H1 (cell line): ENCODE data around the gene ARHGEF4. TPM values are rescaled to one million over a fixed set of nuclear protein-coding genes. Genes with fewer than 3 reads are reported as not detected.
A peak's percentile ranks its signal among the peaks of the same experiment; 100 is the strongest.

Experiments used
- CTCF ChIA-PET: fragments of 300-600 bp; sonication (Branson Sonifier 250); formaldehyde crosslinking; loops from one replicate; lab custom pipeline; 2021; ENCODE audit not compliant: partially characterized antibody; lab: Charles Lee
- POLR2A ChIA-PET: fragments of 300-600 bp; sonication (Branson Sonifier 250); formaldehyde crosslinking; loops from one replicate; lab custom pipeline; 2021; ENCODE audit warnings: inconsistent platforms; ENCODE audit not compliant: partially characterized antibody; lab: Charles Lee
- DNase-seq, 2 experiments: peaks; one replicate each; pipeline versions ENCODE4 v3.0.0 to v3.0.0-alpha.2; 2010 to 2022; ENCODE audit warnings: low spot score in 2 of 2, low read depth in 1 of 2, mixed read lengths in 1 of 2
- FAIRE-seq: peaks from 2 replicates; lab custom pipeline; 2011; peaks lifted over from hg19 to GRCh38; lab: Jason Lieb, UNC
- H2AFZ ChIP-seq: 2 replicates; pipeline ENCODE4 v1.8.1; 2012; ENCODE audit warnings: low read length, inconsistent platforms
- H2AK5ac ChIP-seq: 2 replicates; pipeline ENCODE4 v1.6.1; 2013; ENCODE audit warnings: low read depth, low read length
- H2BK120ac ChIP-seq: replicated peaks from 2 replicates; pipeline ENCODE3; 2013; ENCODE audit warnings: low read depth, low read length, inconsistent platforms
- H2BK12ac ChIP-seq: 2 replicates; pipeline ENCODE4 v1.6.1; 2013; ENCODE audit warnings: low read depth, low read length
- H2BK15ac ChIP-seq: 2 replicates; pipeline ENCODE4 v1.6.1; 2013; ENCODE audit warnings: low read length
- H2BK20ac ChIP-seq: 2 replicates; pipeline ENCODE4 v1.6.1; 2013; ENCODE audit warnings: low read length
- H2BK5ac ChIP-seq: 2 replicates; pipeline ENCODE4 v1.6.1; 2013; ENCODE audit warnings: low read depth, low read length
- H3K14ac ChIP-seq: 2 replicates; pipeline ENCODE4 v1.6.1; 2013; ENCODE audit warnings: inconsistent platforms; ENCODE audit not compliant: insufficient read length
- H3K18ac ChIP-seq: 2 replicates; pipeline ENCODE4 v1.6.1; 2013; ENCODE audit warnings: low read length; ENCODE audit errors: extremely low read depth
- H3K23ac ChIP-seq: 2 replicates; pipeline ENCODE4 v1.6.1; 2013; ENCODE audit warnings: inconsistent platforms; ENCODE audit not compliant: insufficient read length
- H3K23me2 ChIP-seq: 2 replicates; pipeline ENCODE4 v1.6.1; 2013; ENCODE audit warnings: low read depth, low read length
- H3K27ac ChIP-seq: 2 replicates; pipeline ENCODE4 v1.6.1; 2011; ENCODE audit warnings: low read depth, low read length, inconsistent platforms
- H3K27me3 ChIP-seq, 4 experiments: replicated peaks in 1 of 4; 1 replicate in 1 of 4; 2 replicates in 3 of 4; pipeline versions ENCODE4 v1.6.1 to v1.8.1; 2011 to 2013; ENCODE audit warnings: low read length in 3 of 4, mild to moderate bottlenecking in 3 of 4, inconsistent platforms in 2 of 4, mixed read lengths in 2 of 4, moderate library complexity in 1 of 4; ENCODE audit not compliant: control insufficient read depth in 3 of 4, insufficient read depth in 3 of 4; ENCODE audit errors: extremely low read depth in 1 of 4
- H3K36me3 ChIP-seq, 4 experiments: 2 replicates each; pipeline versions ENCODE4 v1.6.1 to v1.8.1; 2011 to 2013; ENCODE audit warnings: mild to moderate bottlenecking in 4 of 4, low read length in 3 of 4, moderate library complexity in 2 of 4, control low read depth in 1 of 4, inconsistent platforms in 1 of 4; ENCODE audit not compliant: insufficient read depth in 4 of 4, control insufficient read depth in 2 of 4
- H3K4ac ChIP-seq: replicated peaks from 2 replicates; pipeline ENCODE3; 2013; ENCODE audit warnings: low read length, low read depth, mixed read lengths, inconsistent platforms; ENCODE audit not compliant: insufficient read length
- H3K4me1 ChIP-seq, 4 experiments: replicated peaks in 1 of 4; 1 replicate in 1 of 4; 2 replicates in 3 of 4; pipeline versions ENCODE4 v1.6.1 to v1.8.1; 2011 to 2013; ENCODE audit warnings: low read length in 3 of 4, inconsistent platforms in 2 of 4, mixed read lengths in 1 of 4; ENCODE audit not compliant: insufficient read depth in 4 of 4, control insufficient read depth in 3 of 4
- H3K4me2 ChIP-seq, 2 experiments: 2 replicates each; pipeline versions ENCODE4 v1.6.1 to v1.8.1; 2011 to 2013; ENCODE audit warnings: low read depth in 2 of 2, low read length in 2 of 2, control low read depth in 1 of 2, inconsistent platforms in 1 of 2, mild to moderate bottlenecking in 1 of 2; ENCODE audit not compliant: insufficient read depth in 1 of 2
- H3K4me3 ChIP-seq, 4 experiments: fragments of 200-600, 300-600 bp in 1 of 4; sonication (generic), shearing (Covaris generic), sonication (Bioruptor Twin) in 1 of 4; 2 replicates each; pipeline versions ENCODE4 v1.5.1 to v1.8.1; 2011 to 2016; ENCODE audit warnings: low read length in 4 of 4, low read depth in 3 of 4, control low read depth in 2 of 4, inconsistent platforms in 2 of 4, mild to moderate bottlenecking in 2 of 4, mixed read lengths in 1 of 4, moderate library complexity in 1 of 4; ENCODE audit not compliant: insufficient read depth in 2 of 4; ENCODE audit errors: extremely low read depth in 1 of 4
- H3K56ac ChIP-seq: replicated peaks from 2 replicates; pipeline ENCODE3; 2013; ENCODE audit warnings: low read depth, mild to moderate bottlenecking, mixed read lengths, low read length, inconsistent platforms; ENCODE audit not compliant: insufficient read length
- H3K79me1 ChIP-seq: 2 replicates; pipeline ENCODE4 v1.6.1; 2013; ENCODE audit warnings: low read depth, low read length, control low read depth
- H3K79me2 ChIP-seq, 2 experiments: 2 replicates each; pipeline versions ENCODE4 v1.6.1 to v1.8.1; 2012 to 2013; ENCODE audit warnings: low read length in 2 of 2, mild to moderate bottlenecking in 2 of 2, inconsistent platforms in 1 of 2; ENCODE audit not compliant: insufficient read depth in 2 of 2, control insufficient read depth in 1 of 2
- H3K9ac ChIP-seq, 4 experiments: replicated peaks in 1 of 4; 1 replicate in 1 of 4; 2 replicates in 3 of 4; pipeline versions ENCODE4 v1.6.1 to v1.8.1; 2011 to 2013; ENCODE audit warnings: low read depth in 3 of 4, low read length in 3 of 4, control low read depth in 2 of 4, mild to moderate bottlenecking in 2 of 4, moderate library complexity in 2 of 4, inconsistent platforms in 1 of 4; ENCODE audit errors: extremely low read depth in 1 of 4
- H3K9me3 ChIP-seq, 2 experiments: 2 replicates each; pipeline versions ENCODE4 v1.6.1 to v1.8.1; 2012 to 2013; ENCODE audit warnings: mild to moderate bottlenecking in 2 of 2, moderate library complexity in 2 of 2, control low read depth in 1 of 2, inconsistent platforms in 1 of 2, low read depth in 1 of 2, low read length in 1 of 2, mixed read lengths in 1 of 2; ENCODE audit not compliant: insufficient read depth in 2 of 2
- H4K20me1 ChIP-seq, 2 experiments: replicated peaks in 1 of 2; 2 replicates each; pipeline versions ENCODE3 to v1.8.1; 2011 to 2013; ENCODE audit warnings: inconsistent platforms in 2 of 2, low read length in 2 of 2, mild to moderate bottlenecking in 1 of 2; ENCODE audit not compliant: insufficient read depth in 2 of 2, control insufficient read depth in 1 of 2
- H4K5ac ChIP-seq: 2 replicates; pipeline ENCODE4 v1.6.1; 2013; ENCODE audit warnings: low read length, low read depth, mixed read lengths, inconsistent platforms; ENCODE audit not compliant: insufficient read length
- H4K8ac ChIP-seq: 2 replicates; pipeline ENCODE4 v1.8.0; 2013; ENCODE audit warnings: mild to moderate bottlenecking, moderate library complexity, low read length, inconsistent platforms; ENCODE audit not compliant: insufficient read depth; ENCODE audit errors: extremely low read depth
- H4K91ac ChIP-seq: replicated peaks from 2 replicates; pipeline ENCODE3; 2013; ENCODE audit warnings: low read length, mixed read lengths, inconsistent platforms; ENCODE audit not compliant: insufficient read length
- BCL11A ChIP-seq, 2 experiments: IDR thresholded peaks; one replicate each; pipeline ENCODE4 v1.6.1; 2011; ENCODE audit warnings: low read depth in 2 of 2, low read length in 2 of 2, mild to moderate bottlenecking in 2 of 2
- CTBP2 ChIP-seq: IDR thresholded peaks from 2 replicates; pipeline ENCODE4 v1.7.0; 2011; ENCODE audit warnings: borderline replicate concordance, mild to moderate bottlenecking, moderate library complexity, mixed read lengths, low read length; ENCODE audit not compliant: insufficient read depth, insufficient read length
- EGR1 ChIP-seq: IDR thresholded peaks from 2 replicates; pipeline ENCODE4 v1.6.1; 2011; ENCODE audit warnings: low read depth, low read length, borderline replicate concordance
- GABPA ChIP-seq: IDR thresholded peaks from 2 replicates; pipeline ENCODE4 v1.6.1; 2011; ENCODE audit warnings: mild to moderate bottlenecking, low read length, moderate library complexity, borderline replicate concordance; ENCODE audit not compliant: insufficient read depth
- NRF1 ChIP-seq: IDR thresholded peaks from 2 replicates; pipeline ENCODE4 v1.6.1; 2011; ENCODE audit warnings: mild to moderate bottlenecking, low read depth, low read length, improper control_type of control experiment
- PHF8 ChIP-seq: fragments of 200-600 bp; sonication (generic); conservative IDR thresholded peaks from 2 replicates; pipeline ENCODE4 v1.7.1; 2012; ENCODE audit warnings: low read depth, mild to moderate bottlenecking, inconsistent platforms, low read length, moderate library complexity
- POU5F1 ChIP-seq: IDR thresholded peaks from 2 replicates; pipeline ENCODE4 v1.6.1; 2011; ENCODE audit warnings: low read depth, mild to moderate bottlenecking, low read length, moderate library complexity
- RFX5 ChIP-seq: IDR thresholded peaks from 2 replicates; pipeline ENCODE4 v1.6.1; 2011; ENCODE audit warnings: low read depth, low read length, improper control_type of control experiment, borderline replicate concordance
- SIN3A ChIP-seq, 2 experiments: IDR thresholded peaks in 1 of 2; conservative IDR thresholded peaks in 1 of 2; 2 replicates each; pipeline ENCODE4 v1.6.1; 2011 to 2012; ENCODE audit warnings: low read length in 2 of 2, improper control_type of control experiment in 1 of 2, low read depth in 1 of 2, mild to moderate bottlenecking in 1 of 2
- TAF1 ChIP-seq: IDR thresholded peaks from 2 replicates; pipeline ENCODE4 v1.6.1; 2011; ENCODE audit warnings: mild to moderate bottlenecking, low read depth, low read length
- YY1 ChIP-seq: IDR thresholded peaks from 2 replicates; pipeline ENCODE4 v1.6.1; 2011; ENCODE audit warnings: low read depth, mild to moderate bottlenecking, low read length
- WGBS, 2 experiments: shearing (Covaris generic) in 1 of 2; methylation state at CpG; one replicate each; pipeline versions ENCODE4 v1.1.6 to v1.1.7; 2013 to 2015; ENCODE audit warnings: low lambda C conversion rate in 2 of 2, mixed read lengths in 2 of 2, inconsistent platforms in 1 of 2, low coverage in 1 of 2, missing lambda C conversion rate in 1 of 2; ENCODE audit not compliant: insufficient replicate concordance in 2 of 2, insufficient coverage in 1 of 2, insufficient read length in 1 of 2; ENCODE audit errors: extremely low coverage in 1 of 2, missing lambda C conversion rate in 1 of 2; 5-methylcytosine and 5-hydroxymethylcytosine counted together
- polyA plus RNA-seq, 7 experiments: library from polyadenylated mRNA; depleted of rRNA in 3 of 7; stranded (reverse) in 5 of 7; unstranded in 2 of 7; fragments of >200 nt in 5 of 7; fragments of 200-250 nt in 2 of 7; gene quantifications; 1 replicate in 5 of 7; 2 replicates in 1 of 7; 4 replicates in 1 of 7; pipeline versions ENCODE4 v1.2.1 to v1.2.3, GENCODE V29; 2011 to 2013; ENCODE audit warnings: missing spikeins in 2 of 7, mixed read lengths in 2 of 7
- total RNA-seq: library from RNA; stranded (reverse); fragmentation: NEBNext Ultra II Directional; extraction: Animal tissue kit (Norgen Biotek cat#: 25700); gene quantifications from 2 replicates; pipeline ENCODE4 v1.2.1, GENCODE V29; 2021

Gene ARHGEF4
- total and polyA plus RNA-seq, 2 of the 8 experiments (the other 6 are each of a cell fraction or from before 2014, with no cell fraction given) = 10.6 to 14.6 TPM

GRCh38 chr2:131094463-131095281, 258.0 kb downstream of the ARHGEF4 start:
- WGBS, 2 experiments = 88% methylated on average over 22 of the region's 22 CpGs; no CpG with 5 or more reads in 1 of the 2 experiments
- Histone ChIP-seq H3K14ac (no peak overlapping the region), H3K27me3 (no peaks in the 10 kb centered on the region), H4K91ac (no peak overlapping the region), H2BK20ac (no peak overlapping the region), H3K18ac (no peak overlapping the region), H4K8ac (no peak overlapping the region), H2BK12ac (no peak overlapping the region), H3K4me2 (peak overlapping the region in 1 of 2 experiments; percentile 48; a peak in 1 of 4 replicates), H4K20me1 (peaks cover 0 to 2% of the 10 kb centered on the region in 2 experiments), H2AK5ac (no peak overlapping the region), H3K79me1 (no peaks in the 10 kb centered on the region), H2BK120ac (no peak overlapping the region), H3K23ac (no peak overlapping the region), H3K4me1 (no peaks in the 10 kb centered on the region), H2BK15ac (no peak overlapping the region), H3K36me3 (peaks cover 0 to 7% (median 0%) of the 10 kb centered on the region in 4 experiments; a peak in 2 of 8 replicates), H3K79me2 (peaks cover 21 to 30% of the 10 kb centered on the region in 2 experiments), H4K5ac (no peak overlapping the region), H3K23me2 (no peaks in the 10 kb centered on the region), H3K56ac (no peak overlapping the region), H2AFZ (no peak overlapping the region), H2BK5ac (no peak overlapping the region), H3K9me3 (no peaks in the 10 kb centered on the region), H3K27ac (no peak overlapping the region), H3K9ac (no peak overlapping the region; a peak in 1 of 7 replicates), H3K4ac (no peak overlapping the region), H3K4me3 (peak overlapping the region in 2 of 4 experiments; percentile 79 to 94; a peak in 3 of 8 replicates)
- ChIA-PET CTCF (interaction anchor here (1.5 kb wide), 1 partner anchor 9 kb away, joined by 6 read pairs; no protein-coding TSS in a partner anchor), POLR2A (interaction anchor here (0.9 to 3.9 kb wide), 3 partner anchors 11 to 26 kb away, joined by 4 to 60 read pairs (median 5); partner anchors contain the start of gene PLEKHB2)
- DNase-seq = no peak
- FAIRE-seq = no peak
- TF ChIP-seq PHF8 (no peak), BCL11A (IDR thresholded peaks at IDR 0.05; ENCODE audit: low read depth in 2 of 2, low read length in 2 of 2) (no peak), POU5F1 (no peak), NRF1 (no peak), RFX5 (no peak), YY1 (no peak), SIN3A (conservative IDR thresholded peaks at IDR 0.05 in 1 of 2, IDR thresholded peaks at IDR 0.05 in 1 of 2; ENCODE audit: low read depth in 1 of 2, low read length in 2 of 2) (no peak), TAF1 (no peak), EGR1 (no peak), GABPA (no peak), CTBP2 (no peak)
